HG02970 (cell line): ENCODE results near the gene NOP9.

ENCODE experiments used
- ATAC-seq: cut with Tn5 transposase; IDR thresholded peaks from one replicate; pipeline ENCODE4 v1.9.1; 2021; ENCODE audit warnings: mild to moderate bottlenecking, moderate library complexity, moderate number of reproducible peaks; ENCODE audit not compliant: unreplicated experiment, low FRiP score

The NOP9 gene

GRCh38 chr14:24307156-24307574, 7.5 kb downstream of the NOP9 start:
- ATAC-seq: no peak

- no peak for ATAC-seq
Observed at GRCh38 chr14:24307575-24308341, 8.1 kb downstream of the NOP9 start, which contains the start of gene CIDEB. Gene CIDEB (minus strand): TSS chr14:24307977. CDS start chr14:24307858, 119 bp downstream.

GRCh38 chr14:24308342-24309124, 8.9 kb downstream of the NOP9 start:
- no peak for ATAC-seq

DNA sequence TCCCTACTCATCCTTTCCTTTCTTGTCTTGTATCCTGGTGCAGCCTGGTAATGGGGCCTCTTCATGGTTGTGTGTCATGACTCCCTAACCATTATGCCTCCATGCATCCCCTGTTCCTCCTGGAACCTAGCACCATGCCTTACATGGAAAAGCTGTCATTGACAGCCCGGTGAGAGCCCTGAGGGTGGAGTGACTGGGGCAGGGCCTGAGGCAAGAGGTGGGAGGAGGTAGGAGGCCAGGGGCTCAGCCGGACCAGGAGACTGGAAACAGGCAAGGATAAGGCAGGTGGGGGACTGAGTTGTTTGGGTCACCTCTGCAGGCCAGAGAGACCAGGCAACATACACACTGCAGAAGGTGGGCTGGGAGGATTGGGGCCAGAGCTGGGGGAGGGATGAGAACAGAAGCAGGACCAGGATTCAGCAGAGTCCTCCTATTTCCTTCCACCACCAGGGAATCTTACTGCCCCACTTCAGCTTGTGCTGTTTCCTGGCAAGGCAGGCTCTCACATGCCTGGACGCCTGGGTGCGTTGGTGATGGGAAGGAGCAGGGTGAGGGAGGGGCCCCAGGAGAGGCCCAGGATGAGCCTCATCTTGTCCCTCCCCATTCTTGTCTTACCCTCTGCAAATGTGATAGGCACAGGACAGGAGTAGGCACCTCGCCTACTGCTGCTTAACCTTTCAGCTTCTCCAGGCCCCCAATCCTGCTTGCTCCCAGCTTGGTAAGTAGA, 10.1 kb downstream of the NOP9 start, which contains the start of gene LTB4R2:
Gene LTB4R2 (plus strand): TSS at position 603 of the 727 bp plus-strand sequence. CDS start 525 bp downstream, outside the sequence.
- no peak for ATAC-seq

DNA sequence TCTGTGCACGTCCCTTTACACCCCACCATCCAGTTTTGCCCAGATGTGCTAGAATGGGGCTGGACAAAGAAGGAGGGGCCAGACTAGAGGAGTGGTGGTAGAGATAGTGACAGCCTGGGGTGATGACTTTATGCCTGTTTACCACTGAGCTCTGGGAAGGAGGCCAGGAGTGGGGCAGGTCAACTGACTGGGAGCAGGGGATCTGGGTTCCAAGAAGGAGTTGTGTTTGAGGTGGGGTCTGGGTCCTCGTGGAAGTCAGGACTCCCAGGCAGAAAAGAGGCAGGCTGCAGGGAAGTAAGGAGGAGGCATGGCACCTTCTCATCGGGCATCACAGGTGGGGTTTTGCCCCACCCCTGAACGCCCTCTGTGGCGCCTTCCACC, 10.6 kb downstream of the NOP9 start:
- ATAC-seq: no peak

DNA sequence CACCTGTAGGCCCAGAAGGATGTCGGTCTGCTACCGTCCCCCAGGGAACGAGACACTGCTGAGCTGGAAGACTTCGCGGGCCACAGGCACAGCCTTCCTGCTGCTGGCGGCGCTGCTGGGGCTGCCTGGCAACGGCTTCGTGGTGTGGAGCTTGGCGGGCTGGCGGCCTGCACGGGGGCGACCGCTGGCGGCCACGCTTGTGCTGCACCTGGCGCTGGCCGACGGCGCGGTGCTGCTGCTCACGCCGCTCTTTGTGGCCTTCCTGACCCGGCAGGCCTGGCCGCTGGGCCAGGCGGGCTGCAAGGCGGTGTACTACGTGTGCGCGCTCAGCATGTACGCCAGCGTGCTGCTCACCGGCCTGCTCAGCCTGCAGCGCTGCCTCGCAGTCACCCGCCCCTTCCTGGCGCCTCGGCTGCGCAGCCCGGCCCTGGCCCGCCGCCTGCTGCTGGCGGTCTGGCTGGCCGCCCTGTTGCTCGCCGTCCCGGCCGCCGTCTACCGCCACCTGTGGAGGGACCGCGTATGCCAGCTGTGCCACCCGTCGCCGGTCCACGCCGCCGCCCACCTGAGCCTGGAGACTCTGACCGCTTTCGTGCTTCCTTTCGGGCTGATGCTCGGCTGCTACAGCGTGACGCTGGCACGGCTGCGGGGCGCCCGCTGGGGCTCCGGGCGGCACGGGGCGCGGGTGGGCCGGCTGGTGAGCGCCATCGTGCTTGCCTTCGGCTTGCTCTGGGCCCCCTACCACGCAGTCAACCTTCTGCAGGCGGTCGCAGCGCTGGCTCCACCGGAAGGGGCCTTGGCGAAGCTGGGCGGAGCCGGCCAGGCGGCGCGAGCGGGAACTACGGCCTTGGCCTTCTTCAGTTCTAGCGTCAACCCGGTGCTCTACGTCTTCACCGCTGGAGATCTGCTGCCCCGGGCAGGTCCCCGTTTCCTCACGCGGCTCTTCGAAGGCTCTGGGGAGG, 11.3 kb downstream of the NOP9 start, which contains the start of gene LTB4R:
Gene LTB4R (plus strand): TSS at position 857 of the 959 bp plus-strand sequence. CDS start 4,150 bp downstream, outside the sequence.
- no peak for ATAC-seq

DNA sequence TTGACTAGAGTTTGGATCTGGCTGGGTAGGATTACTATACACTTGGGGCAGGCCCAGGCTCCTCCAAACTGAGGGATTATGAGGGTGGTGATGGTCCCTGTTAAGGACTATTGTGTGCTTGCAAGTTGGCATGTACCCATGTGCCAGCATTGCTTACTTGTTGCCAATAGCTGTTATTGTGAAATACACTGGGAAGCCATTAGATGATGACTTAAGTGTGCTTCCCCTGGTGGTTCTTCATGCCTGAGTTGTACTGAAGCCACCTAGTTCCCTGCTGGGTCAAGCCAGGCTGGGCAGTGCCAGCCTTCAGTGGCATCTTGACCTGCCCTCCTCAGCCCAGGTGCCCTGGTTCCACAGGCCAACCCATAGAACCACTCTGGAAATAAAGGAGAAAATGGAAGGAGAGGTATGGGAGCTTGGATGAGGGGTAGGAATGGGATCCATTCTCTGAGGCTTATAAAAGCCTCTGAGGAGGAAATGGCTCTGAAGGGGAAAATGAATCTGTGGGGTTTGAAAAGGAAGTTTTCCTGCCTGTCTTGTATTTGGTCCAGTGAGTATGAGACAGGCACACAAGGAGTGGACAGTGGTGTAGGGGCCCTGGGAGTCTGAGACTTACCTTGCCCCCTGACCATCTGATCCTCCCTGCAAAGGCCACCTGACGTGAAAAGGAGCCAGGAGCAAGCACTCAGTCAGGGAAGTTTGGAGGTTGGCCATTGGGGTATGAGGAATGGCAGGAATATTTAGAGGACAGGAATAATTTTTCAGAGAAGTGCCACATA, 12.4 kb downstream of the NOP9 start:
- ATAC-seq: no peak

- ATAC-seq: no peak
Observed at GRCh38 chr14:24312736-24313507, 13.3 kb downstream of the NOP9 start.

GRCh38 chr14:24313913-24314312, 14.3 kb downstream of the NOP9 start:
- no peak for ATAC-seq

- no peak for ATAC-seq
Observed at GRCh38 chr14:24314377-24315193, 14.9 kb downstream of the NOP9 start.

DNA sequence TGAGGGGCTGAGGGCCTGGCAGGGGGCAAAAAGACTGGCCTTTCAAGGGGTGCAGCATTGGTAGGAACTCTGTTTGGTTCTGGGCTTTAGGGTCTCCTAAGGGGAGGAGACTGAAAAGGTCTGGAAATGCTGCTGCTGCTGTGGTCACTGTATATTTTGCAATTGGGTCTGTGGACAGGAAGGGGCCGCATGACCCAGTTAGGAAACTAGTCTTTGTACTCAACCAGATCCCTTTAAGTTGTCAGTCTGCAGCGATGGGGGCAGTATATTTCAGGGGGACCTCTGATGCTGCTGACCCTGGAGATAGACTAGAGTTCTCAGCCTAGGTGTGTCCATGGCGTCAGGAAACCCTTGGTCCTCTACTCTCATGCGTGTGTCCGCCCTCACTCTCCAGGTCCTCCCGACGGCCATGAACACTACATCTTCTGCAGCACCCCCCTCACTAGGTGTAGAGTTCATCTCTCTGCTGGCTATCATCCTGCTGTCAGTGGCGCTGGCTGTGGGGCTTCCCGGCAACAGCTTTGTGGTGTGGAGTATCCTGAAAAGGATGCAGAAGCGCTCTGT, 15.7 kb downstream of the NOP9 start:
- no peak for ATAC-seq

DNA sequence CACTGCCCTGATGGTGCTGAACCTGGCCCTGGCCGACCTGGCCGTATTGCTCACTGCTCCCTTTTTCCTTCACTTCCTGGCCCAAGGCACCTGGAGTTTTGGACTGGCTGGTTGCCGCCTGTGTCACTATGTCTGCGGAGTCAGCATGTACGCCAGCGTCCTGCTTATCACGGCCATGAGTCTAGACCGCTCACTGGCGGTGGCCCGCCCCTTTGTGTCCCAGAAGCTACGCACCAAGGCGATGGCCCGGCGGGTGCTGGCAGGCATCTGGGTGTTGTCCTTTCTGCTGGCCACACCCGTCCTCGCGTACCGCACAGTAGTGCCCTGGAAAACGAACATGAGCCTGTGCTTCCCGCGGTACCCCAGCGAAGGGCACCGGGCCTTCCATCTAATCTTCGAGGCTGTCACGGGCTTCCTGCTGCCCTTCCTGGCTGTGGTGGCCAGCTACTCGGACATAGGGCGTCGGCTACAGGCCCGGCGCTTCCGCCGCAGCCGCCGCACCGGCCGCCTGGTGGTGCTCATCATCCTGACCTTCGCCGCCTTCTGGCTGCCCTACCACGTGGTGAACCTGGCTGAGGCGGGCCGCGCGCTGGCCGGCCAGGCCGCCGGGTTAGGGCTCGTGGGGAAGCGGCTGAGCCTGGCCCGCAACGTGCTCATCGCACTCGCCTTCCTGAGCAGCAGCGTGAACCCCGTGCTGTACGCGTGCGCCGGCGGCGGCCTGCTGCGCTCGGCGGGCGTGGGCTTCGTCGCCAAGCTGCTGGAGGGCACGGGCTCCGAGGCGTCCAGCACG, 16.4 kb downstream of the NOP9 start:
- ATAC-seq: no peak

- ATAC-seq: no peak
Observed at GRCh38 chr14:24316597-24316950, 16.9 kb downstream of the NOP9 start.

- ATAC-seq: no peak
Observed at GRCh38 chr14:24317141-24317928, 17.7 kb downstream of the NOP9 start.

GRCh38 chr14:24321212-24321975, 21.7 kb downstream of the NOP9 start:
- no peak for ATAC-seq
